GM20431 (cell line): ENCODE measurements around the gene PMM2.

Experiments used
- in situ Hi-C: fragments of 300-500 bp; cut with MseI, MboI; formaldehyde crosslinking; loops from one replicate; pipeline ENCODE4 v1.15.0; 2020; ENCODE audit warnings: low sequenced_read_pairs; ENCODE audit not compliant: unreplicated experiment

The PMM2 gene

GRCh38 chr16:8848231-8848938 lies 50.7 kb downstream of the PMM2 start:
- in situ Hi-C loops = no loop called here

GRCh38 chr16:8848939-8849391 lies 51.3 kb downstream of the PMM2 start:
- in situ Hi-C loops = no loop called here

- in situ Hi-C loops = no loop called here
Measured at GRCh38 chr16:8849411-8850011, 51.9 kb downstream of the PMM2 start.

GRCh38 chr16:8850279-8850885 lies 52.7 kb downstream of the PMM2 start:
- in situ Hi-C loops = no loop called here

GRCh38 chr16:8851761-8852403 lies 54.2 kb downstream of the PMM2 start:
- in situ Hi-C loops = no loop called here

- in situ Hi-C loops = no loop called here
Measured at GRCh38 chr16:8852534-8852933, 54.9 kb downstream of the PMM2 start.

GRCh38 chr16:8853150-8853549 lies 55.5 kb downstream of the PMM2 start:
- in situ Hi-C loops = no loop called here

GRCh38 chr16:8853611-8854010 lies 56.0 kb downstream of the PMM2 start:
- in situ Hi-C loops = no loop called here

GRCh38 chr16:8854298-8854948 lies 56.8 kb downstream of the PMM2 start:
- in situ Hi-C loops = no loop called here

GRCh38 chr16:8855051-8855786 lies 57.6 kb downstream of the PMM2 start:
- in situ Hi-C loops = no loop called here

- in situ Hi-C loops = no loop called here
Measured at GRCh38 chr16:8855972-8856371, 58.3 kb downstream of the PMM2 start.

GRCh38 chr16:8858994-8859912 lies 61.6 kb downstream of the PMM2 start:
- in situ Hi-C loops = no loop called here

- in situ Hi-C loops = no loop called here
Measured at GRCh38 chr16:8859913-8860881, 62.6 kb downstream of the PMM2 start.

GRCh38 chr16:8861563-8862308 lies 64.1 kb downstream of the PMM2 start:
- in situ Hi-C loops = no loop called here

- in situ Hi-C loops = no loop called here
Measured at GRCh38 chr16:8862309-8863130, 64.9 kb downstream of the PMM2 start.
